HepG2 (cell line): Measurements from ENCODE around the gene SIGMAR1. TPM values are rescaled to one million over a fixed set of nuclear protein-coding genes. Genes with fewer than 3 reads are reported as not detected.
A peak's percentile ranks its signal among the peaks of the same experiment; 100 is the strongest.

Experiments
- DMAP1 ChIP-seq: IDR thresholded peaks from 2 replicates; pipeline ENCODE4 v1.6.1; 2016
- E2F5 ChIP-seq: sonication (generic); formaldehyde crosslinking; conservative IDR thresholded peaks from 2 replicates; pipeline ENCODE4 v1.4.0; 2020; ENCODE audit warnings: missing genetic modification reagents
- HOXA7 ChIP-seq: sonication (generic); formaldehyde crosslinking; IDR thresholded peaks from 2 replicates; pipeline ENCODE4 v1.8.1; 2022; ENCODE audit warnings: mild to moderate bottlenecking, missing genetic modification reagents, moderate library complexity
- NFAT5 ChIP-seq: sonication (generic); formaldehyde crosslinking; IDR thresholded peaks from 2 replicates; pipeline ENCODE4 v1.4.0; 2020; ENCODE audit warnings: missing genetic modification reagents
- NR3C1 ChIP-seq: sonication (generic); formaldehyde crosslinking; IDR thresholded peaks from 2 replicates; pipeline ENCODE4 v1.4.0; 2020; ENCODE audit warnings: missing genetic modification reagents
- PAWR ChIP-seq: sonication (generic); formaldehyde crosslinking; IDR thresholded peaks from 2 replicates; pipeline ENCODE4 v1.4.0; 2020; ENCODE audit warnings: missing genetic modification reagents, mild to moderate bottlenecking, borderline replicate concordance
- PCBP2 ChIP-seq: fragments of 200-400 bp; formaldehyde crosslinking; optimal IDR thresholded peaks from 2 replicates; pipeline ENCODE3; 2018; ENCODE audit warnings: low read length, low read depth; ENCODE audit not compliant: poor library complexity, severe bottlenecking
- POGK ChIP-seq: sonication (generic); formaldehyde crosslinking; conservative IDR thresholded peaks from 2 replicates; pipeline ENCODE4 v1.8.0; 2022; ENCODE audit warnings: mild to moderate bottlenecking, moderate library complexity, missing genetic modification reagents
- POLR2AphosphoS5 ChIP-seq: IDR thresholded peaks from 2 replicates; pipeline ENCODE4 v1.6.1; 2012; ENCODE audit warnings: low read depth, low read length
- PREB ChIP-seq: sonication (generic); formaldehyde crosslinking; IDR thresholded peaks from 2 replicates; pipeline ENCODE4 v1.4.0; 2020; ENCODE audit warnings: missing genetic modification reagents
- ZBTB49 ChIP-seq: sonication (generic); formaldehyde crosslinking; IDR thresholded peaks from 2 replicates; pipeline ENCODE4 v1.4.0; 2020; ENCODE audit warnings: missing genetic modification reagents, borderline replicate concordance
- ZFP37 ChIP-seq: sonication (generic); formaldehyde crosslinking; IDR thresholded peaks from 2 replicates; pipeline ENCODE4 v1.4.0; 2020; ENCODE audit warnings: missing genetic modification reagents, borderline replicate concordance
- ZFP90 ChIP-seq: sonication (generic); formaldehyde crosslinking; IDR thresholded peaks from 2 replicates; pipeline ENCODE4 v1.8.0; 2022; ENCODE audit warnings: missing genetic modification reagents, mild to moderate bottlenecking, inconsistent platforms, borderline replicate concordance
- ZNF709 ChIP-seq: sonication (generic); formaldehyde crosslinking; IDR thresholded peaks from 2 replicates; pipeline ENCODE4 v1.5.0; 2020; ENCODE audit warnings: mild to moderate bottlenecking, missing genetic modification reagents
- ZNF724P ChIP-seq: sonication (generic); formaldehyde crosslinking; IDR thresholded peaks from 2 replicates; pipeline ENCODE4 v1.8.0; 2022; ENCODE audit warnings: missing genetic modification reagents, borderline replicate concordance
- ZNF775 ChIP-seq: sonication (generic); formaldehyde crosslinking; IDR thresholded peaks from 2 replicates; pipeline ENCODE4 v1.4.0; 2020; ENCODE audit warnings: missing genetic modification reagents, mild to moderate bottlenecking, moderate library complexity, borderline replicate concordance
- ZSCAN31 ChIP-seq: sonication (generic); formaldehyde crosslinking; IDR thresholded peaks from 2 replicates; pipeline ENCODE4 v1.5.0; 2020; ENCODE audit warnings: low read depth, mild to moderate bottlenecking, missing genetic modification reagents
- polyA plus RNA-seq, 8 experiments: library from polyadenylated mRNA; depleted of rRNA in 3 of 8; stranded (reverse) in 7 of 8; unstranded in 1 of 8; fragments of >200 nt; fragmentation: Illumina TruSeq in 4 of 8; extraction: Trizol in 4 of 8; gene quantifications; 2 replicates each; pipeline versions ENCODE4 v1.2.1 to v1.2.3, GENCODE V29; 2011 to 2016; ENCODE audit warnings: low read depth in 4 of 8, missing spikeins in 1 of 8, mixed read lengths in 1 of 8; ENCODE audit not compliant: insufficient read depth in 1 of 8
- total RNA-seq, 5 experiments: library from RNA; depleted of rRNA; stranded (reverse); fragments of >200 nt; fragmentation: Illumina TruSeq; extraction: Trizol; gene quantifications; 2 replicates each; pipeline ENCODE4 v1.2.3, GENCODE V29; 2016; ENCODE audit warnings: low read depth in 1 of 5

The SIGMAR1 gene
- total and polyA plus RNA-seq, 2 of the 13 experiments (the other 11 are each of a cell fraction or from before 2014, with no cell fraction given) = 38.9 to 60.8 TPM

GRCh38 chr9:34637356-34638137 is at the start of gene SIGMAR1 (continued):
- no peak; the same call in 1 of the 2 replicates for TF ChIP-seq NFAT5 (CRISPR knock-in tag)
- TF ChIP-seq ZNF775 (CRISPR knock-in tag) = no peak
- peak; percentile 74 for TF ChIP-seq POLR2AphosphoS5
- TF ChIP-seq ZBTB49 = no peak
- TF ChIP-seq HOXA7 (CRISPR knock-in tag) = no peak
- TF ChIP-seq PCBP2 = no peak
- peak; percentile 73 for TF ChIP-seq ZNF709 (CRISPR knock-in tag)
- peak; percentile 68 for TF ChIP-seq DMAP1 (CRISPR knock-in tag)
- TF ChIP-seq PAWR (CRISPR knock-in tag) = no peak
- peak; percentile 87; the same call in 1 of the 2 replicates for TF ChIP-seq ZSCAN31 (CRISPR knock-in tag)
- TF ChIP-seq POGK = peak; percentile 96
- no peak for TF ChIP-seq PREB (CRISPR knock-in tag)
- TF ChIP-seq ZNF724P = peak; percentile 35; the same call in 1 of the 2 replicates
- TF ChIP-seq ZFP37 = no peak; the same call in 1 of the 2 replicates
- no peak for TF ChIP-seq NR3C1 (CRISPR knock-in tag)
- peak; percentile 51; the same call in 1 of the 2 replicates for TF ChIP-seq ZFP90 (CRISPR knock-in tag)
- 0 out of 2 replicates have a peak, but pooled peaks have one; percentile 9 for TF ChIP-seq E2F5 (CRISPR knock-in tag)
